Endothelial cell of umbilical vein (primary cell): Measurements from ENCODE around the gene ARHGEF35. TPM values are rescaled to one million over a fixed set of nuclear protein-coding genes. Genes with fewer than 3 reads are reported as not detected.

Experiments
- BruUV-seq: library from RNA; stranded (reverse); fragments of 400-500 nt; replicated peaks from 2 replicates; lab custom pipeline; 2021; lab: Mats Ljungman, UMichigan
- CTCF ChIA-PET: fragments of 300-600, 350-600 bp; sonication (Branson Sonifier 250); formaldehyde crosslinking; loops from one replicate; lab custom pipeline; 2021; ENCODE audit warnings: antibody characterized with exemption, inconsistent platforms; lab: Charles Lee
- POLR2A ChIA-PET: fragments of 300-600, 350-600 bp; sonication (Branson Sonifier 250); formaldehyde crosslinking; loops from one replicate; lab custom pipeline; 2021; ENCODE audit warnings: antibody characterized with exemption, inconsistent platforms; lab: Charles Lee
- DNase-seq: peaks from one replicate; pipeline ENCODE4 v3.0.0-alpha.2; 2011; ENCODE audit warnings: low read depth, low spot score
- FAIRE-seq: peaks from 2 replicates; lab custom pipeline; 2011; peaks lifted over from hg19 to GRCh38; lab: Jason Lieb, UNC
- H2AFZ ChIP-seq: 2 replicates; pipeline ENCODE4 v1.6.0; 2012; ENCODE audit warnings: low read depth, low read length, control low read depth, inconsistent platforms
- H3K27ac ChIP-seq: 2 replicates; pipeline ENCODE4 v1.5.1; 2011; ENCODE audit warnings: low read depth, mild to moderate bottlenecking, control low read depth, low read length, moderate library complexity; ENCODE audit not compliant: insufficient read depth
- H3K27me3 ChIP-seq, 2 experiments: 2 replicates each; pipeline versions ENCODE4 v1.6.0 to v1.6.1; 2011; ENCODE audit warnings: low read length in 2 of 2, mixed read lengths in 1 of 2; ENCODE audit not compliant: control insufficient read depth in 2 of 2, insufficient read depth in 2 of 2
- H3K36me3 ChIP-seq, 2 experiments: 2 replicates in 1 of 2; 3 replicates in 1 of 2; pipeline ENCODE4 v1.5.1; 2011; ENCODE audit warnings: low read length in 2 of 2, mild to moderate bottlenecking in 1 of 2, moderate library complexity in 1 of 2; ENCODE audit not compliant: control insufficient read depth in 2 of 2, insufficient read depth in 2 of 2; ENCODE audit errors: extremely low read depth in 1 of 2
- H3K4me1 ChIP-seq: 3 replicates; pipeline ENCODE4 v1.5.1; 2011; ENCODE audit warnings: mild to moderate bottlenecking, low read length; ENCODE audit not compliant: control insufficient read depth, insufficient read depth; ENCODE audit errors: extremely low read depth
- H3K4me2 ChIP-seq: 2 replicates; pipeline ENCODE4 v1.6.1; 2011; ENCODE audit warnings: low read length, control low read depth, mixed read lengths; ENCODE audit not compliant: insufficient read depth
- H3K4me3 ChIP-seq, 3 experiments: fragments of 200-600 bp in 1 of 3; sonication (generic), shearing (Covaris generic) in 1 of 3; replicated peaks in 1 of 3; 2 replicates each; pipeline ENCODE4 v1.5.1; 2011 to 2016; ENCODE audit warnings: control low read depth in 3 of 3, low read length in 3 of 3, mild to moderate bottlenecking in 2 of 3, inconsistent platforms in 1 of 3, low read depth in 1 of 3, moderate library complexity in 1 of 3; ENCODE audit not compliant: insufficient read depth in 1 of 3
- H3K79me2 ChIP-seq: 2 replicates; pipeline ENCODE4 v1.6.0; 2012; ENCODE audit warnings: low read length, inconsistent platforms; ENCODE audit not compliant: control insufficient read depth, insufficient read depth
- H3K9ac ChIP-seq: replicated peaks from 2 replicates; pipeline ENCODE3; 2011; ENCODE audit warnings: low read length, control low read depth; ENCODE audit not compliant: insufficient read depth; ENCODE audit errors: extremely low read depth
- H3K9me1 ChIP-seq: replicated peaks from 3 replicates; pipeline ENCODE4 v1.6.0; 2011; ENCODE audit warnings: mild to moderate bottlenecking, low read length; ENCODE audit not compliant: control insufficient read depth, insufficient read depth; ENCODE audit errors: extremely low read depth
- H3K9me3 ChIP-seq: replicated peaks from 2 replicates; pipeline ENCODE4 v1.5.1; 2012; ENCODE audit warnings: low read length, inconsistent platforms; ENCODE audit not compliant: control insufficient read depth, insufficient read depth
- H4K20me1 ChIP-seq: replicated peaks from 2 replicates; pipeline ENCODE3; 2011; ENCODE audit warnings: mild to moderate bottlenecking, low read length; ENCODE audit not compliant: control insufficient read depth, insufficient read depth; ENCODE audit errors: extremely low read depth
- EZH2 ChIP-seq: IDR thresholded peaks from 2 replicates; pipeline ENCODE4 v1.6.1; 2012; ENCODE audit warnings: borderline replicate concordance, low read depth, mild to moderate bottlenecking, moderate library complexity, low read length, inconsistent platforms; ENCODE audit not compliant: severe bottlenecking
- FOS ChIP-seq: IDR thresholded peaks from 2 replicates; pipeline ENCODE4 v1.6.1; 2011; ENCODE audit warnings: mild to moderate bottlenecking, low read length, moderate library complexity, borderline replicate concordance; ENCODE audit not compliant: insufficient read depth
- GATA2 ChIP-seq: IDR thresholded peaks from 2 replicates; pipeline ENCODE4 v1.7.0; 2011; ENCODE audit warnings: low read depth, mild to moderate bottlenecking, moderate library complexity, mixed read lengths, low read length; ENCODE audit not compliant: insufficient read length, insufficient read depth
- JUN ChIP-seq: IDR thresholded peaks from 2 replicates; pipeline ENCODE4 v1.6.1; 2011; ENCODE audit warnings: borderline replicate concordance, low read depth; ENCODE audit not compliant: insufficient read length, insufficient read depth
- MAX ChIP-seq: IDR thresholded peaks from 2 replicates; pipeline ENCODE4 v1.6.1; 2011; ENCODE audit not compliant: insufficient read depth, insufficient read length
- MYC ChIP-seq: IDR thresholded peaks from one replicate; pipeline ENCODE4 v1.6.1; 2011; ENCODE audit warnings: mild to moderate bottlenecking, low read depth, low read length
- POLR2AphosphoS5 ChIP-seq: IDR thresholded peaks from 2 replicates; pipeline ENCODE4 v1.6.1; 2012; ENCODE audit warnings: low read depth, mild to moderate bottlenecking, control low read depth, low read length, moderate library complexity; ENCODE audit not compliant: insufficient read depth
- dilution Hi-C: fragments of 300-500 bp; cut with MboI; formaldehyde crosslinking; loops from one replicate; pipeline ENCODE4 v1.15.0; 2019; ENCODE audit warnings: low sequenced_read_pairs; ENCODE audit not compliant: extremely low pct_ligation_motif_present
- intact Hi-C: fragments of 100-400 bp; cut with micrococcal nuclease; formaldehyde crosslinking; loops from one replicate; pipeline ENCODE4 v1.10.0; 2022
- polyA plus RNA-seq, 4 experiments: library from polyadenylated mRNA; depleted of rRNA in 3 of 4; stranded (reverse) in 3 of 4; unstranded in 1 of 4; fragments of >200 nt; gene quantifications; 2 replicates each; pipeline versions ENCODE4 v1.2.1 to v1.2.3, GENCODE V29; 2011 to 2012; ENCODE audit warnings: missing spikeins in 1 of 4
- total RNA-seq: library from RNA; stranded (reverse); gene quantifications from 2 replicates; pipeline ENCODE4 v1.2.3, GENCODE V29; 2021
- TF ChIP-seq, protein P1 (sequence below), 2 donors: IDR thresholded peaks; 1 replicate in 1 of 2; 2 replicates in 1 of 2; pipeline ENCODE4 v1.5.1; 2011; ENCODE audit warnings: low read length in 2 of 2, mild to moderate bottlenecking in 2 of 2, moderate library complexity in 2 of 2, control low read depth in 1 of 2, inconsistent platforms in 1 of 2, low read depth in 1 of 2; ENCODE audit not compliant: insufficient read depth in 1 of 2; ENCODE audit errors: extremely low read depth in 1 of 2

ARHGEF35 gene
- total and polyA plus RNA-seq, 2 donors (not counting 3 experiments of a cell fraction or from before 2014, with no cell fraction given) = 0.82 TPM; not detected in 1

GRCh38 chr7:144142187-144142586 lies 53.4 kb downstream of the ARHGEF35 start:
- H3K9ac ChIP-seq = no peak overlapping the region
- ChIA-PET POLR2A (no interaction called here), CTCF (interaction anchor here (2.6 kb wide), 1 partner anchor 14 kb away, joined by 12 read pairs; no protein-coding TSS in a partner anchor)
- H3K36me3 ChIP-seq = no peaks in the 10 kb centered on the region
- peaks cover 2% of the 10 kb centered on the region in 2 experiments for H3K27me3 ChIP-seq
- H3K27ac ChIP-seq = no peak overlapping the region
- BruUV-seq = no TSS peak
- DNase-seq (no peak), FAIRE-seq (no peak)
- dilution Hi-C loops = no loop called here
- no peaks in the 10 kb centered on the region for H4K20me1 ChIP-seq
- H3K4me3 ChIP-seq = no peak overlapping the region
- intact Hi-C loops = no loop called here
- no peaks in the 10 kb centered on the region for H3K4me1 ChIP-seq
- H3K4me2 ChIP-seq = no peak overlapping the region
- H3K9me3 ChIP-seq = no peaks in the 10 kb centered on the region
- H3K9me1 ChIP-seq = no peaks in the 10 kb centered on the region
- H3K79me2 ChIP-seq = no peaks in the 10 kb centered on the region
- H2AFZ ChIP-seq = no peak overlapping the region
- TF ChIP-seq FOS = no peak
- TF ChIP-seq JUN = no peak
- TF ChIP-seq MYC = no peak
- no peak for TF ChIP-seq EZH2
- TF ChIP-seq POLR2AphosphoS5 = no peak
- TF ChIP-seq GATA2 = no peak
- TF ChIP-seq, protein P1, sequence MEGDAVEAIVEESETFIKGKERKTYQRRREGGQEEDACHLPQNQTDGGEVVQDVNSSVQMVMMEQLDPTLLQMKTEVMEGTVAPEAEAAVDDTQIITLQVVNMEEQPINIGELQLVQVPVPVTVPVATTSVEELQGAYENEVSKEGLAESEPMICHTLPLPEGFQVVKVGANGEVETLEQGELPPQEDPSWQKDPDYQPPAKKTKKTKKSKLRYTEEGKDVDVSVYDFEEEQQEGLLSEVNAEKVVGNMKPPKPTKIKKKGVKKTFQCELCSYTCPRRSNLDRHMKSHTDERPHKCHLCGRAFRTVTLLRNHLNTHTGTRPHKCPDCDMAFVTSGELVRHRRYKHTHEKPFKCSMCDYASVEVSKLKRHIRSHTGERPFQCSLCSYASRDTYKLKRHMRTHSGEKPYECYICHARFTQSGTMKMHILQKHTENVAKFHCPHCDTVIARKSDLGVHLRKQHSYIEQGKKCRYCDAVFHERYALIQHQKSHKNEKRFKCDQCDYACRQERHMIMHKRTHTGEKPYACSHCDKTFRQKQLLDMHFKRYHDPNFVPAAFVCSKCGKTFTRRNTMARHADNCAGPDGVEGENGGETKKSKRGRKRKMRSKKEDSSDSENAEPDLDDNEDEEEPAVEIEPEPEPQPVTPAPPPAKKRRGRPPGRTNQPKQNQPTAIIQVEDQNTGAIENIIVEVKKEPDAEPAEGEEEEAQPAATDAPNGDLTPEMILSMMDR (IDR thresholded peaks at IDR 0.05; ENCODE audit: extremely low read depth in 1 of 2, insufficient read depth in 1 of 2, low read depth in 1 of 2, low read length in 2 of 2) = no peak
- no peak for TF ChIP-seq MAX
